SK-N-SH treated with all-trans-retinoic acid at 6 μM for 48 hours (cell line): ENCODE measurements around the gene TMEM132C.

Experiments used
- ARNTL ChIP-seq: fragments of 450-650 bp; formaldehyde crosslinking; IDR thresholded peaks from 2 replicates; pipeline ENCODE4 v1.5.0; 2020; ENCODE audit warnings: low read depth, mild to moderate bottlenecking, moderate library complexity, borderline replicate concordance
- BACH2 ChIP-seq: fragments of 250-450 bp; sonication (Bioruptor Pico); IDR thresholded peaks from 2 replicates; pipeline ENCODE4 v1.9.0; 2021; ENCODE audit warnings: mild to moderate bottlenecking, borderline replicate concordance
- CREB5 ChIP-seq: fragments of 250-450 bp; sonication (Bioruptor Pico); IDR thresholded peaks from 2 replicates; pipeline ENCODE4 v1.5.1; 2020; ENCODE audit warnings: low read depth, mild to moderate bottlenecking, moderate library complexity
- GLIS3 ChIP-seq: fragments of 250-450 bp; sonication (Bioruptor Pico); IDR thresholded peaks from 2 replicates; pipeline ENCODE4 v1.5.0; 2020; ENCODE audit warnings: mild to moderate bottlenecking, moderate library complexity

- TF ChIP-seq CREB5 = no peak
- TF ChIP-seq GLIS3 (CRISPR knock-in tag) = no peak
- TF ChIP-seq ARNTL = no peak
- TF ChIP-seq BACH2 (CRISPR knock-in tag) = no peak
These were observed 488.6 kb downstream of the TMEM132C start for GRCh38 chr12:128755566-128755965.
